HL-60/S4 treated with retinoic acid at 250 ng/mL for 4 days and 3 days (cell line): ENCODE data around the gene ASB10.

Experiments
- in situ Hi-C: fragments of 300-500 bp; cut with MboI; formaldehyde crosslinking; loops from 2 replicates; pipeline ENCODE4 v1.7.0; 2022; ENCODE audit warnings: low sequenced_read_pairs

The ASB10 gene

GRCh38 chr7:151186640-151187408 is at the start of gene ASB10:
Gene ASB10 (minus strand): TSS chr7:151187250. CDS start chr7:151187130, 120 bp downstream.
- in situ Hi-C loops: no loop called here

GRCh38 chr7:151236406-151236805 is 49.4 kb upstream of the ASB10 start:
- in situ Hi-C loops: no loop called here

GRCh38 chr7:151235091-151235787 is 48.2 kb upstream of the ASB10 start:
- in situ Hi-C loops: no loop called here

GRCh38 chr7:151233804-151234203 is 46.8 kb upstream of the ASB10 start:
- in situ Hi-C loops: no loop called here

- in situ Hi-C loops: no loop called here
These were observed 46.1 kb upstream of the ASB10 start for GRCh38 chr7:151232917-151233701.

GRCh38 chr7:151232091-151232916 is 45.3 kb upstream of the ASB10 start, which contains the start of gene CHPF2:
Gene CHPF2 (plus strand): TSS chr7:151232483. CDS start chr7:151234012, 1,529 bp downstream.
- in situ Hi-C loops: no loop called here

- in situ Hi-C loops: no loop called here
These were observed 44.0 kb upstream of the ASB10 start for GRCh38 chr7:151231080-151231479.

- in situ Hi-C loops: no loop called here
These were observed 42.2 kb upstream of the ASB10 start for GRCh38 chr7:151229249-151229648.

- in situ Hi-C loops: no loop called here
These were observed 41.2 kb upstream of the ASB10 start for GRCh38 chr7:151228024-151228866.

GRCh38 chr7:151226875-151227782 is 40.1 kb upstream of the ASB10 start, which contains the start of gene ABCF2:
Gene ABCF2 (minus strand): TSS chr7:151227205. CDS start chr7:151226458, 747 bp downstream.
- in situ Hi-C loops: no loop called here

- in situ Hi-C loops: no loop called here
These were observed 39.5 kb upstream of the ASB10 start for GRCh38 chr7:151226560-151226874.

- in situ Hi-C loops: no loop called here
These were observed 39.0 kb upstream of the ASB10 start for GRCh38 chr7:151225948-151226510.

- in situ Hi-C loops: no loop called here
These were observed 36.7 kb upstream of the ASB10 start for GRCh38 chr7:151223728-151224127.

GRCh38 chr7:151218170-151218569 is 31.1 kb upstream of the ASB10 start:
- in situ Hi-C loops: no loop called here

- in situ Hi-C loops: no loop called here
These were observed 28.3 kb upstream of the ASB10 start for GRCh38 chr7:151215396-151215795.

- in situ Hi-C loops: no loop called here
These were observed 26.8 kb upstream of the ASB10 start for GRCh38 chr7:151213826-151214225.

GRCh38 chr7:151212626-151213025 is 25.6 kb upstream of the ASB10 start:
- in situ Hi-C loops: no loop called here

- in situ Hi-C loops: no loop called here
These were observed 24.2 kb upstream of the ASB10 start for GRCh38 chr7:151211155-151211772.
